HG02938 (cell line): ENCODE data around the gene CLIP4.
"Not testable (repeated sequence)": the region's sequence is repeated elsewhere in the genome, so short reads cannot be mapped to it uniquely, and the experiment has no call there.

Source experiments
- ATAC-seq: cut with Tn5 transposase; IDR thresholded peaks from one replicate; pipeline ENCODE4 v1.9.1; 2021; ENCODE audit warnings: mild to moderate bottlenecking, moderate library complexity; ENCODE audit not compliant: unreplicated experiment

The CLIP4 gene, protein sequence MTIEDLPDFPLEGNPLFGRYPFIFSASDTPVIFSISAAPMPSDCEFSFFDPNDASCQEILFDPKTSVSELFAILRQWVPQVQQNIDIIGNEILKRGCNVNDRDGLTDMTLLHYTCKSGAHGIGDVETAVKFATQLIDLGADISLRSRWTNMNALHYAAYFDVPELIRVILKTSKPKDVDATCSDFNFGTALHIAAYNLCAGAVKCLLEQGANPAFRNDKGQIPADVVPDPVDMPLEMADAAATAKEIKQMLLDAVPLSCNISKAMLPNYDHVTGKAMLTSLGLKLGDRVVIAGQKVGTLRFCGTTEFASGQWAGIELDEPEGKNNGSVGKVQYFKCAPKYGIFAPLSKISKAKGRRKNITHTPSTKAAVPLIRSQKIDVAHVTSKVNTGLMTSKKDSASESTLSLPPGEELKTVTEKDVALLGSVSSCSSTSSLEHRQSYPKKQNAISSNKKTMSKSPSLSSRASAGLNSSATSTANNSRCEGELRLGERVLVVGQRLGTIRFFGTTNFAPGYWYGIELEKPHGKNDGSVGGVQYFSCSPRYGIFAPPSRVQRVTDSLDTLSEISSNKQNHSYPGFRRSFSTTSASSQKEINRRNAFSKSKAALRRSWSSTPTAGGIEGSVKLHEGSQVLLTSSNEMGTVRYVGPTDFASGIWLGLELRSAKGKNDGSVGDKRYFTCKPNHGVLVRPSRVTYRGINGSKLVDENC

DNA sequence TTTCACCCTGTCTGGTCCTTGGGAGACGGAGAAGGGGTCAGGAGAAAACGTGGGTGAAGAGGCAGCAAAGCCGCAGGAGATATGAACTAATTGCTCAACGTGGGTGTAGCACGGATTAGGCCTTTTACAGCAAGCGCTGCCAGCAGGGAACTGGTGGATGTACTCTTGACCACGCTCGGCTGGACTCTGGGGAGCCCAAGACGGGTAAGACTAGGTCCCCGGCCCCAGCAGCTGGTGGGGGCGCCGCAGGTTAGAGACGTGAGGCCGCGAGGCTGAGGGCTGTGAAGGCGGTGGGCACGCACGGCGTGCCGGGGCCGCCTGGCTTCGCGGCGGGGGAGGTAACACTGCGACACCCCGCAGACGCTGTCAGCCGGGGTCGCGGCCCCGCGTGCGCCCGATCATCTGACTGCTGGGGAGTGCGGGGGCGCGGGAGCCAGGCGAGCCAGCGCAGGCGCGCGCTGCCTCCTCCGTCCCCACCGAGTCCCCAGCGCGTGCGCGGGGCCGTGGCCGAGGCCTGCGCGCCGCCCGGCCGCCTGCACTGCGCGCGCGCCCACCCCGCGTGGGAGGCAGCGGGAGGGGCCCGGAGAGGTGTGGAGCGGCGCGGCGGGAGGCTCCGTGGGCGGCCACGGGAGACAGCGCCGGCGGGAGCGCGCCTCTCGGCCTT, at the start of gene CLIP4:
CLIP4 (plus strand) TSS at position 470 of the 664 bp plus-strand sequence. CDS start 5,974 bp downstream, outside the sequence.
- ATAC-seq: no peak

DNA sequence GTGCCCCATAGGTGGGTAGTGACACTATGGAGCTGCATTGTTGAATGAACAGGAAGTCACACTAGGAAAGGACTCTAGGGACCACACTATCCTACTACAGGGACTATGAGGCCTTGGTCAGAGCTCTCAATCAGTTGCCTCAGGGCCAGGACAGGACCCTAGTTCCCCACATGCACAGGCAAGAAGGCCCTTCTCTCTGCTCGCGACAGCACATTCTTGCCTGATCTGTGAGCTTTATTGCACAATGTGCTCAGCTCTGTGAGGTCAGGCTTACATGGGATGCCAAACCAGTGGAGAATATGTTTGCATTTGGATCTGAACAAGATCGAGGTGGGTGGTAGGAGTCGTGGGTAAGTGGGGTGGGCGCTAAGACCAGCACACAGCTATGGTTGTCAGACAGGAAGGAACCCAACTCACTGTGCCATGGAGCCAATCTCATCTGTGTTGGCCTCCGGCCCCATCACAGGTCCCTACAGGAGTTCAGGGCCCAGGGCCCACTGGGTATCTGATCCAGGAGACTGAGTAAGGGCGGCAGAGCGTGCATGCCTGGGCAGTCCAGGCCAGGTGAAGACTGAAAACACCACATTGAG, 48.8 kb upstream of the CLIP4 start:
- no peak for ATAC-seq

DNA sequence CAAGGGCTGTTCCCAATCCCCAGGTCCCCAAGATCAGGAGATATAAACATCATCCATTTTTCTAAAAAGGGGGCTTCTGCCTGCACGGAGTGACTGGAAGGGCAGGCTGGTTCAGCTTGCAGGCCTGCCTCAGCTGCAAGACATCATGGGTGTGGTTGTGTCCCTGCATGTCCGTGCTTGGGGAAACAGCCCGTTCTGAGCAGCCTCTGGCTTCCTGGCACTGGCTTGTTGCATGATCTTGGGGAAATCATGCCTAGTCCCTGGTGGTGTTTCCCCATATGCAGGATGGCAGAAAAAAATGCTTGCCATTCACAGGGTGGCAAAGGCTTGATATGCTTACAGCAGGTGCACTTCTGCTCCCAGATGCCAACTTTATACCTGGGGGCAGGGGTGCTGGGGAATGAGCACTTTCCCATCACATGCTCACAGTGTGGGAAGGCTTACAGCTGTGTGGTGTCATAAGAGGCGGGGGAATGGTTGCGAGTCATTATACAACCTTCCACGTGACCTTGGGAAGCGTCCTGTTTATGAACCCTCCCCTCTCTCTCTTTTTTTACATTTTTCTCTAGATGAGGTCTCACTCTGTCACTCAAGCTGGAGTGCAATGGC, 48.1 kb upstream of the CLIP4 start:
- ATAC-seq: no peak

DNA sequence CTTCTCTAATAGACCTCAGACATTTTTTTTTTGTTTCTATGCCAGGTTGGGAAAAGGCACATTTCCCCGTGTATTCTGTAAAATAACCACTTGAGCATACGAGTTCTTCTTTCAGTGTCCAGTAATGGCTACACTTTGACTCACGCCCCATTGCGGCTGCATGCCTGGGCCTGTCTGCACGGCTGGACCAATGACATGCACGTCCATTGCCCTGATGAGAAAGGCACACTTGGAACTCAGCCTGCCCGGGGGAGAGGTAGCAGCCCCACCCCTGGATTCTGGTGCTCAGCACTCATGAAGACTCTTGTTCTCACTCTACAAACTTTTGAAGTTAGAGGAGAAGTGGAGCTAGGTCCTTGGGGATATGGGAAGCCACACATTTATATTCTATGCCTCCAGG, 46.7 kb upstream of the CLIP4 start:
- no peak for ATAC-seq

DNA sequence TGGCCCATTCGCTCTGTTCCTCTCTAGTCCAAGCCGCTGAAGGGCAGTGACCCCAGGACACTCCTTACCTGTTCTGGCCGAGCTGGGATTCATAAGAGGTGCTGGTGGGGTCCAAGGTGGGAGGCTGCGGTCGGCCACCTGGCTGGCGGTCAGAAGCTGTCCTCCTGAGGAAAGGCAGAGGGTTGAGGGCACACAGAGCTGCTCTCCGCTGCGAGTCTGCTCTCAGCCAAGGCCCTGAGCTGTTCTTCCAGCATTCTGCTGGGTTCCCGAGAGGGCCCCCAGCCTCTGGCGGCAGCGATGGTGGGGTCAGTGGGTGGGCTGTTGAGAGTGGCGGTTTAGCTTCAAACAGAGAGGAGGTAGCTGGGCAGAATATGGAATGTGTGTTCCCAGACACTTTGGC, 44.7 kb upstream of the CLIP4 start:
- no peak for ATAC-seq

DNA sequence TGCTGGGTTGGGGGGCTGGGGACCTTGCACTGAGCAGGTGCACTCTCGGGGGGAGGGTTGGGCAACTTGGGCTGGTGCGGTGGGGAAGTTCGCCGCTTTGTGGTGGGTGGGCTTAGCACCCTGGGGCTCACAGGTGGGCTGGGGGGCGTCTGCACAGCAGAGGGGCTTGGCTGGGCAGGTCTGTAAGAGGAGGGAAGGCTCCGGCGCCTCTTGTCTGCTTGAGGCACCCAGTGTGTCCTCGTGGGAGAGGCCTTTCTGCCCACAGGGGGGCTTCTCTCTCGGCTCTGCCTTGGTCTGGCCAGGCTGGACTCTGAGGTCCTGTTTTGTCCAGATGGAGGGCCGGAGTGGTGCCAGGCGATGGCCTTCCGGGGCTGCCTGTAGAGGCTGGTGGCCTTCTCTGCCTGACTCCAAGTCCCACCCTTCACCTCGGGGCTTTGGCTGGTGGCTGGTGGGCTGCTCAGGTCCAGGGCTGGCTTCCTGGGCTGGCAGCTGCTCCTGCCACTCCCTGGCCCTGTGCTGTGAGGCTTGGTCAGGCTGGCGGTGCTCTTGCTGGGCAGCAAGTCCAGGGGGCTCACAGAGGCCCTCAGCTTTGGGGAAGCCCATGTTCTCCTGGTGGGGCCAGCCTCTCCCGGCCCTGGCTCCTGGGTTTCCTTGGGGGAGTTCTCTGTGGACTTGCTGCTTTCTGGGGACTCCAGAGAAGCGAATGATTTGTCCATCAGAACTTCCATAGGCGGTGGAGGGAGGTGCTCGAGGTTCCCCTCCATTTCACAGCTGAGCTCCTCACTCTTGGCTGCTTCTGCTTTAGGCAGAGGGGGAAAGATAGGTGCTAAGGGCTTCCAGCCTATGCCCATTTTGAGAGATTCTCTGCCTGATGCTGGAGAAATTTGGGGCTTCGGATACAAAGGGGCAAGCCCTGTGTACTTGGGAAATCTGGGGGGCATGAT, 43.9 kb upstream of the CLIP4 start:
- ATAC-seq: no peak

DNA sequence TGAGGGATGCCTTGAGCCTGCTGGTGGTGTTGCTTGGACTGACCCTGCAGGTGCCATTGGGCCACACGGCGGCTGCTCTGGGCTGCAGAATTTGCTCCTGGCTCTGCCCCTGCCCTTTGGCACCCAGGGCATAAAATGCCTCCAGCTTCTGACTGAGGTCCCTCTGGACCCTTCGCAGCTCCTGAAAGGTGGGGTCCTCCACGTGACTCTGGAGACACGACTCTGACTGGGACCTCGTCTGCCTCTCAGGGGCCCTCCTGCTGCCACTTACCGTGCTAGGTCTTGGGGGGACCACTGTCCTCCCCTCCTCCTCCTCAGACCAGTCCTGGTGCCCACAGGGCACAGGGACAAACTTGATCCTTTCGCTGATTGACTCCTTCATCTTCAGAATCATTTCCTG, 43.0 kb upstream of the CLIP4 start:
- no peak for ATAC-seq

DNA sequence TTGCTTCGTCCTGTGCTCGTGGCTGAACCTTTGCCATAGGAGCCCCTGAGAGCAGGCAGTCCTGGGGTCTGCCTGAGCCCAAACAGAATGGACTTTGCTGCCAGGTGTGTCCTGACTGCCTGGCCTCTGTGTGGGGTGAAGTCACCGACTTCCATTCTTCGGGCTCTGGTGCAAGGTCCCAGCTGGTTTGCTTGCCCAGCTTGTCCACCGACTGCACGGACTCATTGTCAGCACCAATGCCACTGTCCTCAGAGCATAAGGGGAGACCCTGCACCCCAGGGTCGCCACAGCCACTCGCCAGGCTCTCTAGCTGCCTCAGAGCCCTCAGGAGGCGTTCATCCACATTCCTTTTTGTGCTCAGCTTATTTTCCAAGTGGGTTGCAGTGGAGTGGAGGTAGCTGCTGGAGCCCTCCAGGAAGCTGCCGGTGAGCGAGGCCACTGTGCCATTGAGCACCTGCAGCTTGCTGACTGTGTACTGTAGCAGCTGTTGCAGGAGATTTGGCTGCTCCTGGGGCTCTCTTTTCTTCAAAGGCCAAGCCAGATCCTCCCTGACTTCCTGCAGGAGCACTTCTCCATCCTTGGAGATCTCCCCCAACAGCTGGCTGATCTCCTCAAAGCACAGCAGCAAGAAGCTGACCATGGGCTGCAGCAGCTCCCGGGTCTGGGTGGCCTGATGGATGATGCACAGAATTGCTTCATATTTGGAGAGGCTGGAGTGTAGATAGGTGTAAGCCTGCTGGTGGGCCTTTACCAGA, 42.1 kb upstream of the CLIP4 start:
- ATAC-seq: no peak

DNA sequence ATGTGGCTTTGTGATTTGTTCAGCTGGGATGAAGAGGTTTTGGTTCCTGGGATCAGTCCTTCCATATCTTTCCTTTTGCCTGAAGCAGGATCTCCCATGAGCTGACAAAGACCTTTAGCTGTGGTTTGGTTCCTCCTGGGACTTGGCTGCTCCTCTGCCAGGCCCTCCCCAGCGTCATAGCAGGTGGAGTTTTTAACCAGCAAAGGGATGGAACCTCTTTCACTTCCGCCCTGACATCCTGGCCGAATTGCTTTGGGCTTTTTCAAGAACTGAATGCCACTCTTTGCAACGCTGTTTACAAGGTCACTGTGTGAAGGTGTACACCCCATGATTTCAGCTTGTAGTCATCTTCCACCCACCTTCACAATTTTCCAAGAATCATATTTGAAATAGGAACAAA, 41.3 kb upstream of the CLIP4 start:
- ATAC-seq: no peak

DNA sequence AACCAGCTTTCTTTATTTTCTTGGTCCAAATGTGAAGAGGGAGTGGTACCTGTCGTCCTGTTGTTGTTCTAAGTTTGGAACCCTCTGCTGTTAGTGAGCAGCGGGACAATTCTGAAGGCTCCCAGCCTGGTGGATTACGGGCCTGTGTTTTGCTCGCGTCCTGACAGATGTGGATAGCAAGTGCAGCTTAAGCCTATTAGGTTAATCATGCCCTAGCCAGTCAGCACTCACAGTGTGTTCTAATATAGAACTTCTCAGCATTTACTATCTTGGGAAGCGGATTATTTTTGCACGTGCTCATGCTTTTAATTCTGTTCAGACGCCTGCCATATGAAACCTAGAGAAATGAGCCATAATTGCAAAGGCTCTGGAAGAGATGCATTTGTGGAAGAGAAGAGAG, 40.8 kb upstream of the CLIP4 start, which contains the start of gene PCARE:
PCARE (minus strand) TSS at position 113 of the 400 bp plus-strand sequence. CDS start 262 bp downstream, outside the sequence.
- no peak for ATAC-seq

DNA sequence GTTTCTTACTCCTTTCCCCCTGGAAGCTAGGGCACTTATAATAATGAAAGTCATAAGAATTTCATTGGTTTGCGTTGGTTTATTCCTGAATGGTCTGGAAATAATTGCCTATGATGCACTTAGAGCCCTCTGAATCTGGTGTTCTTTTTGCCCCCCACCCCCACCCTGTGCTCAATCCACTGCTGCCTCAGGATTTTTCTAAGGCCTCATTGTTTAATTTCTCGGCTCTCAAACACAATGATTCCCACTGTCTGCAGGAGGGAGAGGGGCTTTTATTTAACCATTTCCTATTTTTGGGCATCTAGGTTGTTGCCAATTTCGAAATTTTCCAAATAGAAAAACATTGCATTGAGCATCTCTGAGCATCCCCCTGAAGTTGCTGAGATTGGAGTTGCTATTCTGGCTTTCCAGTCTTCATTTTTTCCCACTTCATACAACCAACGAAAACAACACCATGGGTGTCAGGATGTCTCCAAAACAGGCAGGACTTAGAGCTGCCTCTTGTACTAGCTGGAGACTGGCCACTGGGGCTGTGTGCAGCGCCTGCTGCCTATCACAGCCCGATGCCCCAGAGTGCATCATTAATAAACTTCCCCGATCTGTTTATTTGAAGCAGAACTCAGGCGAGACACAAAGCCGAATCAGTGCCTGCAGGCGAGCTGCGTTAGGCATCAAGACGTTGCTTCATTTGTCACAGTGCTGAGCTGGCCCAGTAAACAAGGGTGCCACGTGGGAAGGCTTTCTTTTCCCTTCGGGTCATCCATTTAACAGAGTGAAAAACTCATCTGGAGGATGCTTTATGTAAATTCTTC, 39.1 kb upstream of the CLIP4 start:
- ATAC-seq: no peak

DNA sequence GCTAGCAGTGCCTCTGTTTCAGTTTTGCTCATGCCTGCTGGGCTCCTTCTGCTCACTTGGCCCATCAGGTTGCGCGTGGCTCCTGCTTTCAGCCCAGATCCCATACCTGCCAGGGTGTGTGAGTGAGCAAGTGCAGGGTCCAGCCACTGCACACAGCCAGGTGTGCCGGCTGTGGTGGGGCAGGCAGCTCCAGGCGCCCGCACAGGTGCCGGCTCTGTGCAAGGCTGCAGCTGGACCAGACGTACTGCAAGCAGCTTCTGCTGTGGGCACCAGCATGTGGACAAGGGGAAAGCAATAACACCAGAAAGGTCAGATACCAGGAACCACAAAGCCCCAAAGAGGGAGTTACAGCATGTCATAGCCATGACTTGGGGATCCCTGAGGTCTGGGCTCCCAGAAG, 35.3 kb upstream of the CLIP4 start:
- ATAC-seq: no peak

DNA sequence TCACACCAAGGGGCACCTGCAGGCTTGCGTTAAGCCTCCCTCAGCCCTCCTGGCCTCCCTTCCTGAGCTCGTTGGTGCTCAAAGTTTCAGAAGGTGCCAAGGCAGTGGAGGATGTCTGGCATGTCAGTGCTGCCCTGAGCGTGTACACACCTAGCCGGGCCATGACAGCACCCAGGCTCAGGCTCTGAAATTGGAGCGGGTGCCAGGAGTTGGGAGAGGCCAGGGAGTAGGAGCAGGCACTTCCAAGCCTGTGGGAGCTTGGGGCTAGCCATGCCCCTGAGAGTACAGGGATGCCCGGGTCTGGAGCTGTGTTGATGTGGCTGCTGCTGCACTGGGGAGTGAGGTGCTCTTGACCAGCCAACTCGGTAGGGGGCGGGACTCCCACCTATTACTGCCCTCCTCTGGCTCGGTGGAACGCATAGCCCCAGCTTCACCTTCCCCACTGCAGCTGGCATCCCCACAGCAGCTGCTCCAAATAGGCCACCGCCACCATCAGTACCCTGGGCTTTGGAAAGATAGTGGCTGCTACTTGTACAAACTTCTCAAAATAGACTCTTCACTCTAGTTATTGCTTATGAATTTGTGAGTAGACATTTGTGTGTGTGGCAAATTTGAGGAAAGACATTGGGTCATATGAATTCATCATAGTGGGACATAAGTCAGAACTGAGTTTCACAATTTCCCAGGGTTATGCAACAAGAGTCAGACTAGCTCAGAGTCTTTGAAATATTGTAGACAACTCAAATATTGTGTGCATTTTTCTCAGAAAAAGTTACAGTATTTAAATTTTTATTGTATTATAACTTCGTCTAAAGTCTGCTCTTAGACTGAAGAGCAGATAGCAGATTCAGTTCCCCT, 34.1 kb upstream of the CLIP4 start:
- ATAC-seq: no peak

DNA sequence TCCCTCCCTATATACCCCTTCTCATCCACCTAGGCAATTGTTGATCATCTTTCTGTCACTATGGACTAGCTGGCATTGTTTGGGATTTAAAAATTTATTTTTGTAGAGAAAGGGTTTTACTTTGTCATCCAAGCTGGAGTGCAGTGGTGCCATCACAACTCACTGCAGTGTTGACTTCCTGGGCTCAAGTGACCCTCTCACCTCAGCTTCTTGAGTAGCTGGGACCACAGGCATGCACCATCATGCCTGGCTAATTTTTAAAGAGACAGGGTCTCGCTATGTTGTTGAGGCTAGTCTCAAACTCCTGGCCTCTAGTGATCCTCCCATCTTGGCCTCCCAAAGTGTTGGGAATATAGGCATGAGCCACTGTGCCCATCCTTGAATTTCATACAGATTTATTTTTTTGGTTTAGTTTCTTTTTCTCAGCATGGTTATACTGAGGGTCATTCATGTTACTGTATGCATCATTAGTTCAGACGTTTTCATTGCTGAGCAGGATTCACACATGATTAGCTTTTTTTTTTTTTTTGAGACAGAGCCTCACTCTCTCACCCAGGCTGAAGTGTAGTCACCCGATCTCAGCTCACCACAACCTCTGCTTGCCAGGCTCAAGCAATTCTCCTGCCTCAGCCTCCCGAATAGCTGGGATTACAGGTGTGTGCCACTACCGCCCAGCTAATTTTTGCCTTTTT, 32.3 kb upstream of the CLIP4 start:
- no peak for ATAC-seq

DNA sequence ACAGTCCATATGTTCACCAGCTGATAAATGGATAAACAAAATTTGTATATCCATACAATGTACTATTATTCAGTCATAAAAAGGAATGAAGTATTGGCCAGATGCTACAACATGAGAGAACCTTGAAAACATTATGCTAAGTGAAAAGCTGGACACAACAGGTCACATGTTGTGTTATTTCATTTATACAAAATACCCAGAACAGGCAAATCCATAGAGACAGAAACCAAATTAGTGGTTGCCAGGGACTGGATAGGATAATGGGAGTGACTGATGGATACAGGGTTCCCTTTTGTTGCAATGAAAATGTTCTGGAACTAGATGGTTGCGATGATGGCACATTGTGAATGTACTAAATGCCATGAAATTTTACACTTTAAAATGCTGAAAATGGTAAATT, 30.7 kb upstream of the CLIP4 start:
- ATAC-seq: no peak

DNA sequence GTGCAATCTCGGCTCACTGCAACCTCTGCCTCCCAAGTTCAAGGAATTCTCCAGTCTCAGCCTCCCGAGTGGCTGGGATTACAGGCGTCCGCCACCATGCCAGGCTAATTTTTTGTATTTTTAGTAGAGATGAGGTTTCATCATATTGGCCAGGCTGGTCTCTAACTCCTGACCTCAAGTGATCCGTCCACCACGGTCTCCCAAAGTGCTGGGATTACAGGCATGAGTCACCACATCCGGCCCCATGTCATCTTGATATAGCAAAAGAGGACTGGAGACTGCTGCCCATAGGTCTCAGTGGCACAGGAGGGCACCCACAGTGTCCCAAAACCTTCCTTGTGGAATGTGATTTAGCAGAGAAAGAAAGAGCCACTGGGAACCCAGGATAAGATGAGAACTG, 24.9 kb upstream of the CLIP4 start:
- not testable (repeated sequence) for ATAC-seq

DNA sequence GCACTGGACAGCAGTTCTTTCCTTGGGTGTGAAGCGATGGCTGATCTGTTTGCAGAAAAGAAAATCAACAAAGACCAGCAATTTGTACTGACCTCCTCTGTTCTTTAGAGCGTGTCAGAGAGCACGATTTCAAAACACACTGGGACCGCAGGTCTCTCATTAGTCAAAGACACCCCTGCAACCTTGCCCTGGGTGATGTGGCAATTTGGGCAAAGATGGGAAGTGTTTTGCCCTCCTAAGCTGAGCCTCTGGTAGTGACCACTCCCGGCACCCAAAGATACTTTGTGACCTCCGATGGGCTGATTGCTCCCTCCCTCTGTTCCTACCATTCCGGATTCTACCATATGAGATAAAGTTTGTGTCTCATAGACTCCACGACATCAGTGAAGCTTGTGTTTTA, 18.2 kb upstream of the CLIP4 start:
- no peak for ATAC-seq
